COLO829 (cell line): ENCODE data around the gene VSTM4.

Source experiments
- DNase-seq: peaks from one replicate; pipeline ENCODE4 v3.0.0; 2012; ENCODE audit warnings: low spot score

Gene VSTM4

GRCh38 chr10:49116509-49117375, 1.4 kb upstream of the VSTM4 start:
- DNase-seq: no peak

GRCh38 chr10:49115796-49116508, 630 bp upstream of the VSTM4 start:
- DNase-seq: no peak

- no peak for DNase-seq
Observed at GRCh38 chr10:49114718-49115014, 656 bp downstream of the VSTM4 start.

- DNase-seq: no peak
Observed at GRCh38 chr10:49113741-49114141, 1.6 kb downstream of the VSTM4 start.

GRCh38 chr10:49112851-49113250, 2.5 kb downstream of the VSTM4 start:
- no peak for DNase-seq

- no peak for DNase-seq
Observed at GRCh38 chr10:49112098-49112497, 3.2 kb downstream of the VSTM4 start.

- DNase-seq: no peak
Observed at GRCh38 chr10:49111320-49111698, 4.0 kb downstream of the VSTM4 start.

- no peak for DNase-seq
Observed at GRCh38 chr10:49110684-49111319, 4.5 kb downstream of the VSTM4 start.

GRCh38 chr10:49109669-49110340, 5.5 kb downstream of the VSTM4 start:
- no peak for DNase-seq

GRCh38 chr10:49108656-49109055, 6.7 kb downstream of the VSTM4 start:
- no peak for DNase-seq

- no peak for DNase-seq
Observed at GRCh38 chr10:49107887-49108267, 7.4 kb downstream of the VSTM4 start.

- DNase-seq: no peak
Observed at GRCh38 chr10:49107111-49107886, 8.0 kb downstream of the VSTM4 start.

GRCh38 chr10:49106451-49106850, 8.9 kb downstream of the VSTM4 start:
- no peak for DNase-seq

- DNase-seq: no peak
Observed at GRCh38 chr10:49105076-49105475, 10.2 kb downstream of the VSTM4 start.

- DNase-seq: no peak
Observed at GRCh38 chr10:49104323-49104722, 11.0 kb downstream of the VSTM4 start.

- DNase-seq: no peak
Observed at GRCh38 chr10:49103761-49104160, 11.6 kb downstream of the VSTM4 start.

- no peak for DNase-seq
Observed at GRCh38 chr10:49099046-49099445, 16.3 kb downstream of the VSTM4 start.

- no peak for DNase-seq
Observed at GRCh38 chr10:49096890-49097445, 18.4 kb downstream of the VSTM4 start.

GRCh38 chr10:49094646-49095045, 20.7 kb downstream of the VSTM4 start:
- peak; percentile 42 for DNase-seq

GRCh38 chr10:49093922-49094321, 21.4 kb downstream of the VSTM4 start:
- no peak for DNase-seq

- DNase-seq: no peak
Observed at GRCh38 chr10:49092477-49092876, 22.8 kb downstream of the VSTM4 start.
